Stimulated activated CD4-positive, alpha-beta T cell treated with anti-CD3 and anti-CD28 coated beads, Interleukin-4, amount 100 ng/mL, for 24 hours (primary cell): ENCODE data around the gene ZNF549.
"Not testable (repeated sequence)": the region's sequence is repeated elsewhere in the genome, so short reads cannot be mapped to it uniquely, and the experiment has no call there.

Experiments
- DNase-seq: peaks from one replicate; pipeline ENCODE4 v3.0.0-alpha.2; 2020

Gene ZNF549

GRCh38 chr19:57527136-57527881, at the start of gene ZNF549:
Gene ZNF549 (plus strand): TSS chr19:57527356. CDS start chr19:57527574, 218 bp downstream.
- DNase-seq, result peak; percentile 91

DNA sequence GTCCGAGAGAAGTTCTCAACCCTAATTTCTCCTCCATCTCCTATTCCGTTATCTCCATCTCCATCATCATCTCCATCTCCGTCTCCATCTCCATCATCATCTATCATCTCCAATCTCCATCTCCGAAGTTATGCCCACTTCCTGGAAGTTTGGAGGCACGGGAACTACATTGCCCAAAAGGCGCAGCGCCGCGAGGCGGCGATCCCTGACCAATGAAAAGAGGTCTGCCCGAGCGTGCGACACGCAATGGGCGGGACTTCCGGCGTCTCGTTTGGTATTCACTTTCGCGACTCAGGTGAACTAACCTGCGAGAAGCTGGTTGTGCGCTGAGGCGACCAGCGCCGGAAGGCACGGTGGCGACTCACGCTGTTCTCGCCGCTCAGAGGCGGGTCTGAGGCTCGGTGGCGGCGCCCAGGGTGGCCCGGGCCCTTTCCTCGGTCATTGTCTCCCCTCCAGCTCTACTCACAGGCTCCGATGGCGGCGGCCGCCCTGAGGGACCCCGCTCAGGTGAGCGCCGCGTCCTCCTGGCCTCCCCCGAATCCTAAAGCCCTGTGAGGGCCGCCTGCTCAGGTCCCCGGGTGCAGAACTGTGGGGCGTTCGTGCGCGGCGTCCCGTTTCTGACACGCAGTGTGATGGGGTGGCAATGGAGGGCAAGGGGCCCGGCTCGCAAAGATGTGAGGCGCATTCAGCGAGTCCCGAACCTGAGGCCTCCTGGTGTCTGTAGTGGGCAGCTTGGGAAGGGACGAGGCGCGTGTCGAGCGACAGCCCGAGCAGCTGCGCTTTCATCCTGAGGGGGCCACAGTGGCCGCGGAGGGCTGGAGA, 39.5 kb upstream of the ZNF549 start, which contains the start of gene ZNF419:
Gene ZNF419, plus strand, starts transcription at position 274 of the 822 bp plus-strand sequence. Its CDS starts 201 bp downstream, at position 475.
- peak; percentile 95 for DNase-seq

DNA sequence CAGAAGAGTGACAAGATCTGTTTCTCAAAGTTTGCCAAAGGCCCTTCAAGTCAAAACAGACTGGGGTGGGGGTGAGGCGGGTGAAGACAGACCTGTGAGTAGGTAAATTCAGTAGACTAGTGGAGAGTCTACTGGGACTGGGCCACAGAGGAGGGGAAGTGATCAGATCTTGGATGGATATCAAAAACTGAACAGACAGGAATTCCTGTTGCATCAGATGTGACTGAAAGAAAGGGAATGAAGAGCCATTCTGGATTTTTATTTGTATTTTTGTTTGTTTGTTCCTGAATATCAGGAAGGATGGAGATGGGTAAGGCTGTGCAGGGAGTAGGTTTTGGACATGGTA, 38.9 kb upstream of the ZNF549 start:
- DNase-seq, result not testable (repeated sequence)

- not testable (repeated sequence) for DNase-seq
Measured at GRCh38 chr19:57499332-57499679, 27.9 kb upstream of the ZNF549 start.

- peak; percentile 97 for DNase-seq
Measured at GRCh38 chr19:57499680-57500395, 27.3 kb upstream of the ZNF549 start, which contains the start of gene ZNF773. Gene ZNF773 (plus strand): TSS chr19:57499938. CDS start chr19:57500081, 143 bp downstream.

- DNase-seq, result not testable (repeated sequence)
Measured at GRCh38 chr19:57500400-57500799, 26.8 kb upstream of the ZNF549 start.

DNA sequence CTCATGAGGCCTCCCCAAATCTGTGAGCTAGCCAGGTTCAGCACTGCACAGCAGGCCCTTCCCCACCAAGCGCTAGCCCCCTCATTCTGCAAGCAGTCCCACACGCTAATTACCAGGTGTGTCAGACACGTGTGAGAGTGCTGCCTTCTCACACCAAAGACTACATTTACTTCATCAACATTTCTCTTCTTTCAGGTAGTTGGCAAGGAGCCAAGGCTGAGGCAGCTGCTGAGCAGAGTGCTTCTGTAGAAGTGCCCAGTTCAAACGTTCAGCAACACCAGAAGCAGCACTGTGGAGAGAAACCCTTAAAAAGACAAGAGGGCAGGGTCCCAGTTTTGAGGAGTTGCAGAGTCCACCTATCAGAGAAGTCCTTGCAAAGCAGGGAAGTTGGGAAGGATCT, 21.0 kb upstream of the ZNF549 start:
- DNase-seq, result no peak

DNA sequence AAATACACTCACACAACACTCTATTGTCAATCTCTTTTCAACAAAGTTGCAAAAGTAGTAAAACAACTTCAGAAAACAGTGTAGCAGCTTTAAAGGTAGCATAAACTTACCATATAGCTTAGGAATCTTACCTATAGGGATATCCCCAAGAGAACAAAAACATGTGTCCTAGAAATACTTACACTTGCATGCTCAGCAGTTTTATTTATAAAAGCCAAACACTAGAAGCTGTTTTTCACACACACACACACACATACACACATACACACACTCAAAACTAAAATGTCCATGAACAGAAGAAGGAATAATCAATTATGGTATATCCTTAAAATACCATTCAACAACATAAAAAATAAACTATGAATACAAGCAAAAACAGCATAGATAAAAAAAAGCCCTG, 15.7 kb upstream of the ZNF549 start:
- no peak for DNase-seq

- no peak for DNase-seq
Measured at GRCh38 chr19:57512845-57513244, 14.3 kb upstream of the ZNF549 start.

DNA sequence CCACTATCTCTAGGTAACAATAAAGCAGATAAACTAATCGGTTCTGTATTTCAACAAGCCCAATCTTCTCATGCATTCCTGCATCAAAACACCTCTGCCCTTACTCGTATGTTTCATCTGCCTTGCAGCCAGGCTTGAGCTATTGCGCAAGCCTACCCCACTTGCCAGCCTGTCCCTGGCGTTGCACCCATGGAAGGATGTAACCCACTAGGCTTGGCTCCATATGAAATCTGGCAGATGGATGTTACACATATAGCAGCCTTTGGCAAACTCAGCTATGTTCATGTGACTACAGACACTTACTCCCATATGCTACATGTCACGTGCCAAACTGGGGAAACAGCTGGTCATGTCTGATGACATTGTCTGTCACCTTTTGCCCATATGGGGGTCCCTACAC, 11.9 kb upstream of the ZNF549 start:
- no peak for DNase-seq

DNA sequence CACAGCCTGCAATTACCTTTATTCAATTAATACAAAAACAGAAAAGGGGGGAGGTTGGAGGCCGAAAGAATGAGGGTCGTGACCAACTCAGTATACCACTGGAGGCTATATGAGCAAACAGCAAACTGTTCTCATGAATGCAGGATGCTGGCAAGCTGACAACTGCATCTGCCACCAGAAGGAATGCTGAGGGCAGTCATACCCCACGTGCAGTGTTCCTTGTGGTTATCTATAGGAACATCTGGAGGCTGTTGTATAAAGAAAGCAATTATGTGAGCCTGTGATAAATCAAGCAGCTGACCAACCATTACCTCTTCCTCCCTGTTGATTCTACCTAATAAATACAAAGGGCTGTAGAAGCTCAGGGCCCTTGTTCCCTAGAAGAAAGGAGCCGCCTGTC, 9.1 kb upstream of the ZNF549 start:
- not testable (repeated sequence) for DNase-seq

GRCh38 chr19:57537953-57538547, 10.9 kb downstream of the ZNF549 start:
- no peak for DNase-seq

- DNase-seq, result no peak
Measured at GRCh38 chr19:57546513-57546912, 19.4 kb downstream of the ZNF549 start.

- DNase-seq, result no peak
Measured at GRCh38 chr19:57552432-57552831, 25.3 kb downstream of the ZNF549 start.

DNA sequence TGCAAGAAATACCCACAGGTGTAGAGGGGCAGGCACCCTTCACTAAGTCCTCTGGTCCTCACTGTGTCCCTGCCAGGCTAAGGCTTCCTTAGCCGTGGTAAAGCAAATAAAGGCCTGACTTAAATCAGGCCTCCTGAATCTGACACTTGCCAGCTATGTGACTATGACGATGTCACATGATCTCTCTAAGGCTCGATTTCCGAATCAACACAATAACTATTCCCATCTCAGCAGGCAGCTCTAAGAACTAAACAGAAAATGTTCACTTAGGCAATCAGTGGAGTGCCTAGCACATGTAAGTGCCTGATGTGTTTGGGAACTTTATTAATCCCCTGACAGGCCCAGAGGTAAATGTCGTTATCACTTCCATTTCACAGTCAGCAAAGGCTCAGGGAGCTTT, 30.5 kb downstream of the ZNF549 start:
- DNase-seq, result no peak

- DNase-seq, result no peak
Measured at GRCh38 chr19:57558525-57558924, 31.4 kb downstream of the ZNF549 start.

GRCh38 chr19:57559008-57559403, 31.9 kb downstream of the ZNF549 start:
- DNase-seq, result peak; percentile 4

DNA sequence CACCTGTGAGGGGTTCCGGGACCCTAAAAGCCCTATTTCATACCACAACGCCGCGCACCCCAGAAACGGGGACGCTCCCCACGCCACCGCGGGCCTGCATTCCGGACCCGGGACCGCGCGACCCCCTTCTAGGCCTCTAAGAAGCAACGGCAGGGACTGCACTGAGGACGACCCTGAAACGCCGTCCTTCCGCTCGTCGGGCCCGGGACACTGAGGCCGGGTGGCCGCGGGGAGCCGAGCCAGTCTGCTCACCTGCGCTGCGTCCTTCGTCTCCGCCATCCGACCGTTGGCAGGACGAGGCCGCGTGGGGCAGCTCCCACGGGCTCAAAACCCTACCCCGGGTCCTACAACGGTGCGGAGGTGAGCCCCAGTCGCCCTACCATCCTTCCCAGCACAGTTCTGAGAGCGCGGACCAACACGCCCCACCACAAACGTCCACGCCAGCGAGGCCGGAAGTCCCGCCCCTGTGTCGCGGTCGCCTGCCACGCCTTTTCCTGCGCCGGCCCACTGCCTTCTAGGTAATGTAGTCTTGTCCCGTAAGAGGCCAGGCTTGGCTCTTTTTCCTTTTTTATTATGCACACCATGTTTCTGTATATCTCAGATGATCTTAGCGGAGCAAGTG, 32.4 kb downstream of the ZNF549 start, which contains the start of gene ZNF550:
Gene ZNF550, minus strand, starts transcription at position 460 of the 622 bp plus-strand sequence. Its CDS starts 181 bp downstream, at position 279.
- peak; percentile 89 for DNase-seq

GRCh38 chr19:57560049-57560491, 32.9 kb downstream of the ZNF549 start:
- no peak for DNase-seq

DNA sequence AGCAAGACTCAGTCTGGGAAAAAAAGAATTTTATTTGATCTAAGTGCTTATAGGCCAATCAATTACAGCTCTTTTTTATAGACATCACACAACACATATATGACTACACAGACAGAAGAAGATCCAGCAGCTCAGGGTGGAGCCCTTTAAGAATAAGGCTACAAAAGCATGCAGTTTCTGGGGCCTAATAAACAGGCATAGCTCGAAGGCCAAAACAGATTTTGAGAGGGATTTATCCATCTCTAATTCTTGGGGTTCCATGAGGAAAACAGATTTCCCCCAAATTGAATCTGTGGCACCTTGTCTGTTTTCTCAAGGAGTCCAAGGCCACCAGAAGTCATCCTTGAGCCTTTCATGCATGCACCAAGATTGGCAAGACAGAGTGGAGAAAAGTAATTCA, 36.4 kb downstream of the ZNF549 start:
- DNase-seq, result no peak

GRCh38 chr19:57566396-57567265, 39.5 kb downstream of the ZNF549 start:
- DNase-seq, result no peak
